MCF 10A (cell line): ENCODE measurements around the gene ZNF385D. TPM values are rescaled to one million over a fixed set of nuclear protein-coding genes. Genes with fewer than 3 reads are reported as not detected.

ENCODE experiments used
- BruUV-seq: library from RNA; stranded (reverse); fragments of 400-500 nt; replicated peaks from 2 replicates; lab custom pipeline; 2021; lab: Mats Ljungman, UMichigan
- CTCF ChIA-PET: fragments of 300-600 bp; sonication (Branson Sonifier 250); formaldehyde crosslinking; extraction: SDS; loops from one replicate; lab custom pipeline; 2021; ENCODE audit warnings: antibody characterized with exemption, inconsistent platforms; lab: Yijun Ruan, JAX
- POLR2A ChIA-PET: fragments of 300-600, 350-650 bp; sonication (Branson Sonifier 250); formaldehyde crosslinking; extraction: SDS; loops from one replicate; lab custom pipeline; 2020; ENCODE audit warnings: antibody characterized with exemption, inconsistent platforms; lab: Yijun Ruan, JAX
- DNase-seq: peaks from one replicate; pipeline ENCODE4 v3.0.0-alpha.2; 2018; ENCODE audit not compliant: unreplicated experiment
- H3K27ac Mint-ChIP-seq: one replicate; pipeline ENCODE4 v1.8.0; 2022; ENCODE audit warnings: mild to moderate bottlenecking, low read depth, mixed read lengths; ENCODE audit not compliant: unreplicated experiment
- H3K27me3 Mint-ChIP-seq: one replicate; pipeline ENCODE4 v1.8.0; 2022; ENCODE audit warnings: mixed read lengths; ENCODE audit not compliant: insufficient read depth, unreplicated experiment
- H3K36me3 Mint-ChIP-seq: one replicate; pipeline ENCODE4 v1.8.0; 2022; ENCODE audit warnings: mild to moderate bottlenecking, moderate library complexity, mixed read lengths; ENCODE audit not compliant: insufficient read depth, unreplicated experiment
- H3K4me1 Mint-ChIP-seq: one replicate; pipeline ENCODE4 v1.8.0; 2022; ENCODE audit warnings: mixed read lengths; ENCODE audit not compliant: insufficient read depth, unreplicated experiment
- H3K4me3 Mint-ChIP-seq: one replicate; pipeline ENCODE4 v1.8.0; 2022; ENCODE audit warnings: mild to moderate bottlenecking, moderate library complexity, mixed read lengths; ENCODE audit not compliant: unreplicated experiment
- H3K9me3 Mint-ChIP-seq: one replicate; pipeline ENCODE4 v1.8.0; 2022; ENCODE audit warnings: mixed read lengths; ENCODE audit not compliant: unreplicated experiment
- intact Hi-C: fragments of 100-400 bp; cut with micrococcal nuclease; formaldehyde crosslinking; loops from 2 replicates; pipeline ENCODE4 v1.14.1; 2022
- total RNA-seq: library from RNA; stranded (reverse); gene quantifications from 2 replicates; pipeline ENCODE4 v1.2.3, GENCODE V29; 2022
- TF ChIP-seq, protein P1 (sequence below): fragments of 200-600 bp; IDR thresholded peaks from one replicate; pipeline ENCODE4 v1.8.0; 2022; ENCODE audit warnings: antibody characterized with exemption, mild to moderate bottlenecking; ENCODE audit not compliant: unreplicated experiment

Gene ZNF385D
- total RNA-seq, 1 experiment from 2014 or later: 1.5 TPM

DNA sequence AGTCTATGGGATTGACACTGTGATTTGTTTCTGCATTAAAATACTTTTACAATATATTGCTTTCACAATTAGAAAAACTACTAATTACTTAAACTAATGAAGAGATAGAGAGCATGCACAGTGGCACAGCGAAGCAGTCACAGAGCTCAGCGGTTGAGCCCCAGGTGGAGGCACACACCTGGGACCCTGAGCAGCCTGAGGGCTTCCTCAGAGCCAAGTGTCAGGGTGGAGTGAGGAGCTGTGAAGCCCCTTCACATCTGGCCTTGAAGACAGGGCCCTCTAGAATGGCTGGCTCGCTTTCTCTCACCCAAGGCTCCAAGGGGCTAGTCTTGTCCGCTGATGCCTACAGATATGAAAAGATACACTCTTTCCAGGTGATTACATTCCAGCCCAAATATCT is 287.7 kb downstream of the ZNF385D start:
- H3K4me1 Mint-ChIP-seq: no peaks in the 10 kb centered on the region
- BruUV-seq: no TSS peak

DNA sequence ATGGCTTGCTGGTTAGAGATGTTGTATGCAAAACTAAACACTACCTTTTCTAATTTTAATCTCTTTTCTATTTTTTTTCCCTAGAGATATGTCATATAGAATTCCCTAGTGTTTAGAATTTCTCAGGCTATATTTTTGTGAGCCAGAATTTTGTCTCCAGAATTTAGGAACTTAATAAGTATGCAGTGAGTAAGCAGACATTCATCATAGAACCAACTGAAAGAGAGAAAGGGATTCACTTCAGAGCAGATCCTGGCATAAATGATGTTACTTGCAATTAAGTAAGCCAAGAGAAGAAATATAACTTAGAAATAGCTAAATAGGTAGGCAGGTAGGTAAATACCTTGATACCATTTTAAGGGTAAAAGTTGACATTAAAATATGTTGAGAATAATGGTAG is 288.9 kb downstream of the ZNF385D start:
- Mint-ChIP-seq H3K36me3 (no peaks in the 10 kb centered on the region), H3K4me3 (no peak overlapping the region), H3K27me3 (no peaks in the 10 kb centered on the region), H3K9me3 (no peaks in the 10 kb centered on the region), H3K27ac (no peak overlapping the region), H3K4me1 (no peaks in the 10 kb centered on the region)
- CTCF ChIA-PET: interaction anchor here (0.7 to 1.2 kb wide), 3 partner anchors 22 to 1475 kb away, joined by 3 to 4 read pairs (median 3); no protein-coding TSS in a partner anchor
- no peak for DNase-seq
- intact Hi-C loops: no loop called here
- no TSS peak for BruUV-seq
- POLR2A ChIA-PET: interaction anchor here (1.0 kb wide), 1 partner anchor 11 kb away, joined by 3 read pairs; no protein-coding TSS in a partner anchor
- TF ChIP-seq, protein P1, sequence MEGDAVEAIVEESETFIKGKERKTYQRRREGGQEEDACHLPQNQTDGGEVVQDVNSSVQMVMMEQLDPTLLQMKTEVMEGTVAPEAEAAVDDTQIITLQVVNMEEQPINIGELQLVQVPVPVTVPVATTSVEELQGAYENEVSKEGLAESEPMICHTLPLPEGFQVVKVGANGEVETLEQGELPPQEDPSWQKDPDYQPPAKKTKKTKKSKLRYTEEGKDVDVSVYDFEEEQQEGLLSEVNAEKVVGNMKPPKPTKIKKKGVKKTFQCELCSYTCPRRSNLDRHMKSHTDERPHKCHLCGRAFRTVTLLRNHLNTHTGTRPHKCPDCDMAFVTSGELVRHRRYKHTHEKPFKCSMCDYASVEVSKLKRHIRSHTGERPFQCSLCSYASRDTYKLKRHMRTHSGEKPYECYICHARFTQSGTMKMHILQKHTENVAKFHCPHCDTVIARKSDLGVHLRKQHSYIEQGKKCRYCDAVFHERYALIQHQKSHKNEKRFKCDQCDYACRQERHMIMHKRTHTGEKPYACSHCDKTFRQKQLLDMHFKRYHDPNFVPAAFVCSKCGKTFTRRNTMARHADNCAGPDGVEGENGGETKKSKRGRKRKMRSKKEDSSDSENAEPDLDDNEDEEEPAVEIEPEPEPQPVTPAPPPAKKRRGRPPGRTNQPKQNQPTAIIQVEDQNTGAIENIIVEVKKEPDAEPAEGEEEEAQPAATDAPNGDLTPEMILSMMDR: no peak

More for the DNA sequence above, 287.7 kb downstream of the ZNF385D start:
- no peak for DNase-seq
- H3K27ac Mint-ChIP-seq: no peak overlapping the region
- no peak overlapping the region for H3K4me3 Mint-ChIP-seq
- H3K27me3 Mint-ChIP-seq: no peaks in the 10 kb centered on the region
- POLR2A ChIA-PET: no interaction called here
- intact Hi-C loops: no loop called here
- CTCF ChIA-PET: no interaction called here
- no peaks in the 10 kb centered on the region for H3K9me3 Mint-ChIP-seq
- no peaks in the 10 kb centered on the region for H3K36me3 Mint-ChIP-seq
- TF ChIP-seq, protein P1: no peak

DNA sequence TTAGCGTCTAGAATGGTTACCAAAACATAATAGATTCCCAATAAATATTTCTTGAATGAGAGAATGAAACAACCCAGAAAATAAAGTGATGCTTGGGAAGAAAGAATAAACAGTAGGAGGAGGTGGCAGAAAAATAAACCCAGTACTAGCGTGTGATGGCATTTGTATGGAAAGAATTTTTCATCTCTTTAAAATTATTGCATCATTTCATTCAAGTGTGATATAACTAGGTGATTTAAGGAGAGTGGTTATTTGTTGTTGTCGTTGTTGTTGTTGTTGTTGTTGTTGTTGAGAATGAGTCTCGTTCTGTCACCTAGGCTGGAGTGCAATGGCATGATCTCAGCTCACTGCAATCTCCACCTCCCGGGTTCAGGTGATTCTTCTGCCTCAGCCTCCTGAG is 293.9 kb downstream of the ZNF385D start:
- intact Hi-C loops: no loop called here

DNA sequence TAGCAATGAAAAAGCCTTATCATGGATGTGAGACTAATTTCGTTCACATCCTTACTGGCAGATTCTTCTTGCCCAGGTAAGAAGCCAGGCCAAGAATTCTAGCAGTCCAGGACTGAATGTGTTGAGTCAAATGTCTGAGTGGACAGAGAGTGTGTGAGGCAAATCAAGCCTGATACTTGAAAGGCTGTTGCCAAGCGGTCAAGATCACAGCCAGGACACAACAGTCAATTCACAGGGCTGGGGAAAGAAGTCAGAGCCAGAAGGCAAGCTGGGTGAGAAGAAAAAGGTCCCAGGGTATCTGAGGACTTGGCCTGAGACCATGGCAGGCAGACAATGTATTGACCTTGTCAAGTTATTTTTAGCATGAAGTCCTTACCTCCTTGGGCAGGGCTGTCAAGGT is 301.3 kb downstream of the ZNF385D start:
- Mint-ChIP-seq H3K27me3 (no peaks in the 10 kb centered on the region), H3K27ac (no peak overlapping the region), H3K36me3 (no peaks in the 10 kb centered on the region), H3K4me1 (no peaks in the 10 kb centered on the region), H3K4me3 (no peak overlapping the region), H3K9me3 (no peaks in the 10 kb centered on the region)
- TF ChIP-seq, protein P1: no peak
- DNase-seq: no peak
- ChIA-PET CTCF (no interaction called here), POLR2A (interaction anchor here (0.6 kb wide), 1 partner anchor 46 kb away, joined by 3 read pairs; no protein-coding TSS in a partner anchor)
- no TSS peak for BruUV-seq
- intact Hi-C loops: no loop called here

More for the DNA sequence above, 293.9 kb downstream of the ZNF385D start:
- DNase-seq: no peak
- TF ChIP-seq, protein P1: no peak
- no peak overlapping the region for H3K27ac Mint-ChIP-seq
- H3K36me3 Mint-ChIP-seq: no peaks in the 10 kb centered on the region
- H3K9me3 Mint-ChIP-seq: no peaks in the 10 kb centered on the region
- H3K27me3 Mint-ChIP-seq: no peaks in the 10 kb centered on the region
- H3K4me3 Mint-ChIP-seq: no peak overlapping the region
- ChIA-PET CTCF (no interaction called here), POLR2A (no interaction called here)
- H3K4me1 Mint-ChIP-seq: no peaks in the 10 kb centered on the region
- no TSS peak for BruUV-seq
